Natural killer cell (primary cell): ENCODE data around the gene PKP1. TPM values are rescaled to one million over a fixed set of nuclear protein-coding genes. Genes with fewer than 3 reads are reported as not detected.

Source experiments
- ATAC-seq, 3 donors: fragments of 150-1000 bp in 2 of 3; fragments of 200-7000 bp in 1 of 3; cut with Tn5 transposase; 1 replicate in 1 of 3; 2 replicates in 2 of 3; pipeline ENCODE4 v1.10.0; 2021; ENCODE audit warnings: mild to moderate bottlenecking in 2 of 3, moderate library complexity in 2 of 3
- DNase-seq, 2 donors: peaks; one replicate each; pipeline versions ENCODE4 v3.0.0 to v3.0.0-alpha.2; 2013 to 2021; ENCODE audit warnings: mixed read lengths in 1 of 2
- H3K27ac ChIP-seq: one replicate; pipeline ENCODE4 v1.5.1; 2013; ENCODE audit warnings: mild to moderate bottlenecking, low read length
- H3K27me3 ChIP-seq: one replicate; pipeline ENCODE4 v1.6.1; 2013; ENCODE audit warnings: low read length; ENCODE audit not compliant: control insufficient read depth, insufficient read depth
- H3K36me3 ChIP-seq: one replicate; pipeline ENCODE4 v1.6.1; 2013; ENCODE audit warnings: low read length; ENCODE audit not compliant: control insufficient read depth, insufficient read depth
- H3K4me1 ChIP-seq: one replicate; pipeline ENCODE4 v1.6.1; 2013; ENCODE audit warnings: low read length; ENCODE audit not compliant: control insufficient read depth, insufficient read depth
- H3K4me3 ChIP-seq: one replicate; pipeline ENCODE4 v1.5.1; 2013; ENCODE audit warnings: low read length
- H3K9me3 ChIP-seq: one replicate; pipeline ENCODE4 v1.6.1; 2013; ENCODE audit warnings: low read length; ENCODE audit not compliant: control insufficient read depth, insufficient read depth
- H3K27ac Mint-ChIP-seq, 2 donors: one replicate each; pipeline ENCODE4 v1.8.0; 2022; ENCODE audit warnings: mild to moderate bottlenecking in 2 of 2, mixed read lengths in 2 of 2, moderate library complexity in 1 of 2
- H3K27me3 Mint-ChIP-seq, 2 donors: one replicate each; pipeline ENCODE4 v1.8.0; 2022; ENCODE audit warnings: low read depth in 2 of 2, mixed read lengths in 2 of 2
- H3K36me3 Mint-ChIP-seq: one replicate; pipeline ENCODE4 v1.8.0; 2022; ENCODE audit warnings: mixed read lengths
- H3K4me1 Mint-ChIP-seq, 2 donors: one replicate each; pipeline ENCODE4 v1.8.0; 2022; ENCODE audit warnings: mixed read lengths in 2 of 2
- H3K4me3 Mint-ChIP-seq: one replicate; pipeline ENCODE4 v1.8.0; 2022; ENCODE audit warnings: mild to moderate bottlenecking, moderate library complexity, mixed read lengths
- H3K9me3 Mint-ChIP-seq, 2 donors: one replicate each; pipeline ENCODE4 v1.8.0; 2022; ENCODE audit warnings: mixed read lengths in 2 of 2
- WGBS: methylation state at CpG from one replicate; pipeline ENCODE4 v1.1.7; 2013; ENCODE audit warnings: missing lambda C conversion rate; ENCODE audit not compliant: insufficient coverage; 5-methylcytosine and 5-hydroxymethylcytosine counted together
- intact Hi-C: fragments of 100-400 bp; cut with micrococcal nuclease; formaldehyde crosslinking; loops from one replicate; pipeline ENCODE4 v1.14.2; 2022
- total RNA-seq, 4 donors: library from RNA; stranded (reverse); fragments of 120-200 nt in 1 of 4; gene quantifications; one replicate each; pipeline versions ENCODE4 v1.2.3 to v1.2.4, GENCODE V29; 2013 to 2022
- TF ChIP-seq, protein P1 (sequence below): fragments of 200-600 bp; IDR thresholded peaks from one replicate; pipeline ENCODE4 v1.8.0; 2022; ENCODE audit warnings: antibody characterized with exemption

The PKP1 gene
- total RNA-seq, 3 donors from 2014 or later (not counting 1 experiment from before 2014, with no cell fraction given), result not detected

- no peaks in the 10 kb centered on the region for H3K4me1 Mint-ChIP-seq
- 88% methylated on average over 8 of the region's 8 CpGs for WGBS
- no peak overlapping the region for H3K4me3 ChIP-seq
- H3K27me3 Mint-ChIP-seq, result peaks cover 0 to 12% of the 10 kb centered on the region in 2 donors
- intact Hi-C loops, result no loop called here
- no peak overlapping the region for H3K4me3 Mint-ChIP-seq
- no peaks in the 10 kb centered on the region for H3K9me3 ChIP-seq
- ATAC-seq (no peak), DNase-seq (no peak)
- H3K27me3 ChIP-seq, result no peaks in the 10 kb centered on the region
- H3K4me1 ChIP-seq, result no peaks in the 10 kb centered on the region
- H3K36me3 ChIP-seq, result no peaks in the 10 kb centered on the region
- H3K36me3 Mint-ChIP-seq, result no peaks in the 10 kb centered on the region
- TF ChIP-seq, protein P1, sequence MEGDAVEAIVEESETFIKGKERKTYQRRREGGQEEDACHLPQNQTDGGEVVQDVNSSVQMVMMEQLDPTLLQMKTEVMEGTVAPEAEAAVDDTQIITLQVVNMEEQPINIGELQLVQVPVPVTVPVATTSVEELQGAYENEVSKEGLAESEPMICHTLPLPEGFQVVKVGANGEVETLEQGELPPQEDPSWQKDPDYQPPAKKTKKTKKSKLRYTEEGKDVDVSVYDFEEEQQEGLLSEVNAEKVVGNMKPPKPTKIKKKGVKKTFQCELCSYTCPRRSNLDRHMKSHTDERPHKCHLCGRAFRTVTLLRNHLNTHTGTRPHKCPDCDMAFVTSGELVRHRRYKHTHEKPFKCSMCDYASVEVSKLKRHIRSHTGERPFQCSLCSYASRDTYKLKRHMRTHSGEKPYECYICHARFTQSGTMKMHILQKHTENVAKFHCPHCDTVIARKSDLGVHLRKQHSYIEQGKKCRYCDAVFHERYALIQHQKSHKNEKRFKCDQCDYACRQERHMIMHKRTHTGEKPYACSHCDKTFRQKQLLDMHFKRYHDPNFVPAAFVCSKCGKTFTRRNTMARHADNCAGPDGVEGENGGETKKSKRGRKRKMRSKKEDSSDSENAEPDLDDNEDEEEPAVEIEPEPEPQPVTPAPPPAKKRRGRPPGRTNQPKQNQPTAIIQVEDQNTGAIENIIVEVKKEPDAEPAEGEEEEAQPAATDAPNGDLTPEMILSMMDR, result no peak
- H3K27ac ChIP-seq, result no peak overlapping the region
- H3K27ac Mint-ChIP-seq, result no peak overlapping the region
- no peaks in the 10 kb centered on the region for H3K9me3 Mint-ChIP-seq
Observed at GRCh38 chr1:201357211-201357610, 73.9 kb downstream of the PKP1 start.

DNA sequence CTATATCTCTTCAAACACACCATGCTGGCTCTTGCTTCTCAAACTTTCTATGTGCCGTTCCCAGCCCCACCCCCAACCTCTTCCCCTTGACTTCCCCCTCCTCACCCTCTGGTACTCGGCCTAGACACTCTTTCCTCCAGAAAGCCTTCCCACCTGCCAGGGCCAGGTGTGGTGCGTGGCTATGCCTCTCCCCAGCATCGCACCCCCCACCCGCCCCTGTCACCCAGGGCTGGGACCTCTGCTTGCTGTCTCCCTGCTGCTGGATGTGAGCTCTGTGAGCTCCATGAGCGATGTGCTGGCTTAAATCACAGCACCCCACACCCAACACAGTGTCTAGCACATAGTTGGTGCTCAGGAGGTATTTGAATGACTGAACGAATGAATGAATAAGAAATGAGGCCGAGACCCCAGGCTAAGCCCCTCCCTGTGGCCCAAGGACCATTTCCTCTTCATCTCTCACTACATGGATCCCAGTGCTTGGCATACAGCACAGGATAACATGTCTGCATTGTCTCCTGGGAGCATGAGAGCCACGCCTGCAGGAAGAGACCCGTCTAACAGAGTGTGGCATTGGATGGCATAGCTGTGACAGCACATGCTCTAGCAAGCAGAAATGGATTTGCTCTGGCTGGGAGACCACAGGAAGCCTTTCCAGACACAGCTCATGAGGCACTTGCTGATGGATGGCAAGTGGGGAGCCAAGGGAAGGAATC lies 74.5 kb downstream of the PKP1 start:
- Mint-ChIP-seq H3K9me3 (no peaks in the 10 kb centered on the region), H3K4me1 (no peaks in the 10 kb centered on the region), H3K4me3 (no peak overlapping the region), H3K36me3 (no peaks in the 10 kb centered on the region), H3K27ac (no peak overlapping the region), H3K27me3 (peaks cover 0 to 12% of the 10 kb centered on the region in 2 donors)
- Histone ChIP-seq H3K36me3 (no peaks in the 10 kb centered on the region), H3K27ac (no peak overlapping the region), H3K4me3 (no peak overlapping the region), H3K4me1 (no peaks in the 10 kb centered on the region), H3K9me3 (no peaks in the 10 kb centered on the region), H3K27me3 (no peaks in the 10 kb centered on the region)
- TF ChIP-seq, protein P1, result no peak
- intact Hi-C loops, result no loop called here
- no peak for ATAC-seq
- WGBS, result 69% methylated on average over 7 of the region's 10 CpGs
- DNase-seq, result no peak

GRCh38 chr1:201358596-201358995 lies 75.3 kb downstream of the PKP1 start:
- no peak overlapping the region for H3K27ac ChIP-seq
- intact Hi-C loops, result no loop called here
- H3K36me3 Mint-ChIP-seq, result no peaks in the 10 kb centered on the region
- H3K4me1 ChIP-seq, result no peaks in the 10 kb centered on the region
- no peak for ATAC-seq
- 69% methylated on average over 4 of the region's 4 CpGs for WGBS
- no peak for DNase-seq
- peaks cover 0 to 10% of the 10 kb centered on the region in 2 donors for H3K27me3 Mint-ChIP-seq
- H3K27ac Mint-ChIP-seq, result no peak overlapping the region
- no peaks in the 10 kb centered on the region for H3K36me3 ChIP-seq
- TF ChIP-seq, protein P1, result no peak
- H3K27me3 ChIP-seq, result no peaks in the 10 kb centered on the region
- H3K4me3 Mint-ChIP-seq, result no peak overlapping the region
- no peaks in the 10 kb centered on the region for H3K9me3 ChIP-seq
- H3K4me3 ChIP-seq, result no peak overlapping the region
- no peaks in the 10 kb centered on the region for H3K9me3 Mint-ChIP-seq
- H3K4me1 Mint-ChIP-seq, result no peaks in the 10 kb centered on the region
